ENCODE data around the gene ZCCHC14. TPM values are rescaled to one million over a fixed set of nuclear protein-coding genes. Genes with fewer than 3 reads are reported as not detected.

The ZCCHC14 gene
- total RNA-seq, 1 experiment from 2014 or later = 33.1 TPM

- no peaks in the 10 kb centered on the region for H3K9me3 ChIP-seq
- H3K36me3 Mint-ChIP-seq (ENCODE audit: insufficient read depth, unreplicated experiment) = peaks cover 19% of the 10 kb centered on the region
- CTCF ChIA-PET = no interaction called here
- H3K27ac Mint-ChIP-seq (ENCODE audit: unreplicated experiment) = no peak overlapping the region
- TF ChIP-seq CTCF (IDR thresholded peaks at IDR 0.05; ENCODE audit: insufficient read depth in 1 of 2, low read depth in 1 of 2, low read length in 1 of 2, severe bottlenecking in 1 of 2, unreplicated experiment in 1 of 2) = no peak
- H3K27me3 ChIP-seq (replicated peaks; ENCODE audit: control insufficient read depth, insufficient read depth, low read length) = no peaks in the 10 kb centered on the region
- no peak overlapping the region for H3K4me3 ChIP-seq (ENCODE audit: low read depth, low read length)
- intact Hi-C loops (cut with micrococcal nuclease; ENCODE audit: unreplicated experiment) = no loop called here
- no peaks in the 10 kb centered on the region for H3K27me3 Mint-ChIP-seq (ENCODE audit: insufficient read depth, unreplicated experiment)
- POLR2A ChIA-PET = no interaction called here
- BruUV-seq (replicated peaks) = no TSS peak
- DNase-seq = no peak
- H3K4me1 ChIP-seq = no peaks in the 10 kb centered on the region
- no peaks in the 10 kb centered on the region for H3K4me1 Mint-ChIP-seq (ENCODE audit: low read depth, unreplicated experiment)
- no peaks in the 10 kb centered on the region for H3K9me3 Mint-ChIP-seq (ENCODE audit: unreplicated experiment)
- peaks cover 2% of the 10 kb centered on the region; the same call in 1 of the 2 replicates for H3K36me3 ChIP-seq (ENCODE audit: control insufficient read depth, insufficient read depth, low read length)
- no peak overlapping the region for H3K4me3 Mint-ChIP-seq (ENCODE audit: unreplicated experiment)
Observed at GRCh38 chr16:87437327-87437726, 55.5 kb downstream of the ZCCHC14 start.

- BruUV-seq (replicated peaks) = no TSS peak
- no peaks in the 10 kb centered on the region for H3K9me3 ChIP-seq
- ChIA-PET CTCF (interaction anchor here (0.8 kb wide), 1 partner anchor 25 kb away, joined by 3 read pairs; no protein-coding TSS in a partner anchor), POLR2A (no interaction called here)
- no peaks in the 10 kb centered on the region for H3K4me1 ChIP-seq
- no peaks in the 10 kb centered on the region for H3K27me3 ChIP-seq (replicated peaks; ENCODE audit: control insufficient read depth, insufficient read depth, low read length)
- Mint-ChIP-seq H3K27me3 (ENCODE audit: insufficient read depth, unreplicated experiment) (no peaks in the 10 kb centered on the region), H3K4me1 (ENCODE audit: low read depth, unreplicated experiment) (no peaks in the 10 kb centered on the region), H3K27ac (ENCODE audit: unreplicated experiment) (no peak overlapping the region), H3K4me3 (ENCODE audit: unreplicated experiment) (no peak overlapping the region), H3K36me3 (ENCODE audit: insufficient read depth, unreplicated experiment) (peaks cover 23% of the 10 kb centered on the region), H3K9me3 (ENCODE audit: unreplicated experiment) (no peaks in the 10 kb centered on the region)
- peaks cover 2% of the 10 kb centered on the region; the same call in 1 of the 2 replicates for H3K36me3 ChIP-seq (ENCODE audit: control insufficient read depth, insufficient read depth, low read length)
- no peak for DNase-seq
- intact Hi-C loops (cut with micrococcal nuclease; ENCODE audit: unreplicated experiment) = no loop called here
- no peak overlapping the region for H3K4me3 ChIP-seq (ENCODE audit: low read depth, low read length)
- no peak for TF ChIP-seq CTCF (IDR thresholded peaks at IDR 0.05; ENCODE audit: insufficient read depth in 1 of 2, low read depth in 1 of 2, low read length in 1 of 2, severe bottlenecking in 1 of 2, unreplicated experiment in 1 of 2)
Observed at GRCh38 chr16:87436225-87437172, 56.3 kb downstream of the ZCCHC14 start.

- Mint-ChIP-seq H3K9me3 (ENCODE audit: unreplicated experiment) (no peaks in the 10 kb centered on the region), H3K27ac (ENCODE audit: unreplicated experiment) (no peak overlapping the region), H3K27me3 (ENCODE audit: insufficient read depth, unreplicated experiment) (no peaks in the 10 kb centered on the region), H3K36me3 (ENCODE audit: insufficient read depth, unreplicated experiment) (peaks cover 32% of the 10 kb centered on the region), H3K4me1 (ENCODE audit: low read depth, unreplicated experiment) (no peaks in the 10 kb centered on the region), H3K4me3 (ENCODE audit: unreplicated experiment) (no peak overlapping the region)
- TF ChIP-seq CTCF (IDR thresholded peaks at IDR 0.05; ENCODE audit: insufficient read depth in 1 of 2, low read depth in 1 of 2, low read length in 1 of 2, severe bottlenecking in 1 of 2, unreplicated experiment in 1 of 2) = no peak
- POLR2A ChIA-PET = no interaction called here
- H3K4me1 ChIP-seq = no peaks in the 10 kb centered on the region
- BruUV-seq (replicated peaks) = no TSS peak
- CTCF ChIA-PET = interaction anchor here (0.8 kb wide), 1 partner anchor 26 kb away, joined by 3 read pairs; no protein-coding TSS in a partner anchor
- H3K9me3 ChIP-seq = no peaks in the 10 kb centered on the region
- DNase-seq = no peak
- intact Hi-C loops (cut with micrococcal nuclease; ENCODE audit: unreplicated experiment) = no loop called here
- no peak overlapping the region for H3K4me3 ChIP-seq (ENCODE audit: low read depth, low read length)
- no peaks in the 10 kb centered on the region for H3K27me3 ChIP-seq (replicated peaks; ENCODE audit: control insufficient read depth, insufficient read depth, low read length)
- H3K36me3 ChIP-seq (ENCODE audit: control insufficient read depth, insufficient read depth, low read length) = peaks cover 2% of the 10 kb centered on the region; the same call in 1 of the 2 replicates
Observed at GRCh38 chr16:87435372-87436224, 57.2 kb downstream of the ZCCHC14 start.

Measured in Caco-2 (cell line).